Astrocyte (in vitro differentiated cells and primary cell): ENCODE results near the gene MKNK1.

Experiments
- CTCF ChIP-seq: IDR thresholded peaks from 2 replicates; pipeline ENCODE4 v1.5.1; 2011; ENCODE audit warnings: low read depth, mild to moderate bottlenecking, inconsistent platforms, low read length, moderate library complexity; ENCODE audit not compliant: insufficient read depth
- EZH2 ChIP-seq: IDR thresholded peaks from 2 replicates; pipeline ENCODE4 v1.6.1; 2012; ENCODE audit warnings: mild to moderate bottlenecking, low read length, inconsistent platforms; ENCODE audit not compliant: insufficient read depth

- TF ChIP-seq EZH2 = no peak
- TF ChIP-seq CTCF = no peak
These were observed 49.3 kb downstream of the MKNK1 start for GRCh38 chr1:46554597-46555381.
